Measurements from ENCODE around the gene GRAP2.

DNA sequence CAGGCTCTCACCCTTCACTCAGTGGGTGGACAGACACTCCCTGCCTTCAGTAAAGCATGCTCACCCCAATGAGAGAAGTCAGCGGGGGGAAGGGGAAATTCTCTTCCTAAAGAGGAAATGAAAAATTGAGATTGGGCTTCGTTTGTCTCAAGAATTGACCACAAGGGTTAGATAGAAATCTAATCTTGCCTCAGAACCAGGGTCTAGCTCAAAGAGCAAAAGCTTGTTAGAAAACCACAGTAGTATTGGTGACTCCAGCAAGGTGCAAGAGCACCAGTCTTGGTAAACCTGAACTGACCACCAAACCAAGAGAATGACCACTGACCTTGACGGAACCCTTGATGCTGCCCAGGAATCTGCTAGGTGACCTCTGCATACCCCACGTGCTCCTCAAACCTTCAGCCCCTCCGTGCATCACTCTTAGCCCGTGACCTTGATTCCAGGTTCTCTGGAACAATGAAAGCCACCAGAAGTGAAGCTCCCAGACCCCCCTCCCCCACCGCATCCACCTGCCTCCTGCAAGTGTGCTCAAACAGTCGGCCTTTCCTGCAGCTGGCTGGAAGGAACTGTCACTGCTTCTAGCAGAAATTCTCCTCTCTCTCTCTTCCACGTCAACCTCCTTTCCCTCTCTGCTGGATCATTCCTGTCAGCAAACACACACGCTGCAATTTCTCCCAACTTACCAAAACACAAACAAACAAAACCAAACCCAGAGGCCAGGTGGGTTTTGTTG, 56.2 kb downstream of the GRAP2 start:
- TF ChIP-seq RAD21 (CRISPR knock-in tag; conservative IDR thresholded peaks at IDR 0.05 in 1 of 2, IDR thresholded peaks at IDR 0.05 in 1 of 2) (no peak), ADNP (tag; IDR thresholded peaks at IDR 0.05) (no peak), MAFF (IDR thresholded peaks at IDR 0.05; ENCODE audit: low read length) (no peak)
- TF ChIP-seq, protein P1, sequence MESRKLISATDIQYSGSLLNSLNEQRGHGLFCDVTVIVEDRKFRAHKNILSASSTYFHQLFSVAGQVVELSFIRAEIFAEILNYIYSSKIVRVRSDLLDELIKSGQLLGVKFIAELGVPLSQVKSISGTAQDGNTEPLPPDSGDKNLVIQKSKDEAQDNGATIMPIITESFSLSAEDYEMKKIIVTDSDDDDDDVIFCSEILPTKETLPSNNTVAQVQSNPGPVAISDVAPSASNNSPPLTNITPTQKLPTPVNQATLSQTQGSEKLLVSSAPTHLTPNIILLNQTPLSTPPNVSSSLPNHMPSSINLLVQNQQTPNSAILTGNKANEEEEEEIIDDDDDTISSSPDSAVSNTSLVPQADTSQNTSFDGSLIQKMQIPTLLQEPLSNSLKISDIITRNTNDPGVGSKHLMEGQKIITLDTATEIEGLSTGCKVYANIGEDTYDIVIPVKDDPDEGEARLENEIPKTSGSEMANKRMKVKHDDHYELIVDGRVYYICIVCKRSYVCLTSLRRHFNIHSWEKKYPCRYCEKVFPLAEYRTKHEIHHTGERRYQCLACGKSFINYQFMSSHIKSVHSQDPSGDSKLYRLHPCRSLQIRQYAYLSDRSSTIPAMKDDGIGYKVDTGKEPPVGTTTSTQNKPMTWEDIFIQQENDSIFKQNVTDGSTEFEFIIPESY (CRISPR knock-in tag; IDR thresholded peaks at IDR 0.05), result no peak

Measured in K562 (cell line).